Neural cell (in vitro differentiated cells): ENCODE measurements around the gene KRT15.

Experiments used
- EZH2 ChIP-seq: fragments of 200-600, 300-800 bp; shearing (Covaris generic), sonication (generic); IDR thresholded peaks from 2 replicates; pipeline ENCODE4 v1.6.1; 2014; ENCODE audit warnings: antibody characterized with exemption, low read length, borderline replicate concordance, mild to moderate bottlenecking; ENCODE audit not compliant: insufficient read depth, poor library complexity, severe bottlenecking
- TF ChIP-seq, protein P1 (sequence below): fragments of 450-650 bp; IDR thresholded peaks from 2 replicates; pipeline ENCODE4 v1.5.1; 2014; ENCODE audit warnings: antibody characterized with exemption, mild to moderate bottlenecking, moderate library complexity; ENCODE audit not compliant: poor library complexity, severe bottlenecking

DNA sequence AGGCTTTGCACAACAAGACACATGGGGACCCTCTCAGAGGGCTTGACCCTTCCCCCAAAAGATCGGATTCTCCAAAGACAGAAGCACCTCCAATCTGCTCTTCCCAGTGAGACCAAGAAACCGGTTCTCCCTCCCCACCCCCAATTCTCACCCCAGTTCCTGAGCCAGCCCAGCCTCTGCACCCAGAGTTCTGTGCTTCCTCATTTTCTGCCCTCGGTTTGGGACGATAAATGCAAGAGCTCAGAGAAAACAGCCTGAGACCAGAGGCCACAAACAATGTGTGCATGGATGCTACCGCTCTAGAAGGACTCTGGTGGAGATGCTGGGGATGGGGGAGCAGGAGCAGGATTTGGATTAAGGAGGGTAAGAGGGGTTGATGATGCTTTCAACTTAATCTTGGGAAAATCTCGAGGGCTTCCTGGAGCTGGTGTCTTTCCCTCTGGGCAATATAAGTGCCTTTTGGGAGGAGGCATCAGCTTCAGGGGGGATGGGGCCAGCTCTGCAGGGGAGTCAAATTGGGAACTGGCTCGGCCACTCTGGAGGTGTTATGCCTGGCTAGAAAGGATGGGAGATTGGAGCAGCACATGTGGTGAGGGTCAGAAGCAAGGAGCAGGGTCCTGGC lies 6.0 kb downstream of the KRT15 start:
- no peak for TF ChIP-seq EZH2
- TF ChIP-seq, protein P1, sequence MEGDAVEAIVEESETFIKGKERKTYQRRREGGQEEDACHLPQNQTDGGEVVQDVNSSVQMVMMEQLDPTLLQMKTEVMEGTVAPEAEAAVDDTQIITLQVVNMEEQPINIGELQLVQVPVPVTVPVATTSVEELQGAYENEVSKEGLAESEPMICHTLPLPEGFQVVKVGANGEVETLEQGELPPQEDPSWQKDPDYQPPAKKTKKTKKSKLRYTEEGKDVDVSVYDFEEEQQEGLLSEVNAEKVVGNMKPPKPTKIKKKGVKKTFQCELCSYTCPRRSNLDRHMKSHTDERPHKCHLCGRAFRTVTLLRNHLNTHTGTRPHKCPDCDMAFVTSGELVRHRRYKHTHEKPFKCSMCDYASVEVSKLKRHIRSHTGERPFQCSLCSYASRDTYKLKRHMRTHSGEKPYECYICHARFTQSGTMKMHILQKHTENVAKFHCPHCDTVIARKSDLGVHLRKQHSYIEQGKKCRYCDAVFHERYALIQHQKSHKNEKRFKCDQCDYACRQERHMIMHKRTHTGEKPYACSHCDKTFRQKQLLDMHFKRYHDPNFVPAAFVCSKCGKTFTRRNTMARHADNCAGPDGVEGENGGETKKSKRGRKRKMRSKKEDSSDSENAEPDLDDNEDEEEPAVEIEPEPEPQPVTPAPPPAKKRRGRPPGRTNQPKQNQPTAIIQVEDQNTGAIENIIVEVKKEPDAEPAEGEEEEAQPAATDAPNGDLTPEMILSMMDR = no peak
